Panc1 (cell line): Measurements from ENCODE around the gene H19. TPM values are rescaled to one million over a fixed set of nuclear protein-coding genes. Genes with fewer than 3 reads are reported as not detected.

Experiments used
- ATAC-seq: fragments of 200-7000 bp; cut with Tn5 transposase; 2 replicates; pipeline ENCODE4 v1.9.1; 2020; ENCODE audit warnings: mild to moderate bottlenecking, moderate library complexity
- BruUV-seq: library from RNA; stranded (reverse); fragments of 400-500 nt; replicated peaks from 2 replicates; lab custom pipeline; 2021; lab: Mats Ljungman, UMichigan
- CTCF ChIA-PET: fragments of 300-600 bp; sonication (Branson Sonifier 250); formaldehyde crosslinking; loops from one replicate; lab custom pipeline; 2022; ENCODE audit warnings: antibody characterized with exemption; lab: Charles Lee
- POLR2A ChIA-PET: fragments of 300-600 bp; sonication (Branson Sonifier 250); formaldehyde crosslinking; loops from one replicate; lab custom pipeline; 2022; ENCODE audit warnings: antibody characterized with exemption; lab: Charles Lee
- DNase-seq: peaks from one replicate; pipeline ENCODE4 v3.0.0-alpha.2; 2010; ENCODE audit warnings: low read depth, low spot score
- H3K27ac ChIP-seq: 2 replicates; pipeline ENCODE4 v1.5.1; 2011; ENCODE audit warnings: mild to moderate bottlenecking, low read length, inconsistent platforms
- H3K27me3 ChIP-seq: fragments of 200-500 bp; sonication (Bioruptor generic); 2 replicates; pipeline ENCODE4 v1.6.0; 2014; ENCODE audit warnings: low read length, inconsistent platforms; ENCODE audit not compliant: control insufficient read depth, insufficient read depth
- H3K36me3 ChIP-seq: fragments of 200-500 bp; sonication (Bioruptor generic); 2 replicates; pipeline ENCODE4 v1.5.1; 2014; ENCODE audit warnings: inconsistent platforms, mild to moderate bottlenecking, low read length, moderate library complexity; ENCODE audit not compliant: control insufficient read depth, insufficient read depth
- H3K4me1 ChIP-seq: 2 replicates; pipeline ENCODE4 v1.5.1; 2011; ENCODE audit warnings: inconsistent platforms, mild to moderate bottlenecking, low read length, moderate library complexity; ENCODE audit not compliant: control insufficient read depth, insufficient read depth
- H3K4me3 ChIP-seq, 2 experiments: 2 replicates each; pipeline ENCODE4 v1.5.1; 2011 to 2012; ENCODE audit warnings: low read depth in 2 of 2, low read length in 2 of 2, mild to moderate bottlenecking in 2 of 2, inconsistent platforms in 1 of 2, moderate library complexity in 1 of 2
- H3K9me3 ChIP-seq: fragments of 200-500 bp; sonication (Bioruptor generic); 2 replicates; pipeline ENCODE4 v1.5.1; 2014; ENCODE audit warnings: low read depth, mild to moderate bottlenecking, inconsistent platforms, low read length, moderate library complexity; ENCODE audit not compliant: control insufficient read depth, insufficient read depth
- POLR2AphosphoS5 ChIP-seq: IDR thresholded peaks from 2 replicates; pipeline ENCODE4 v1.6.1; 2012; ENCODE audit warnings: mild to moderate bottlenecking, low read depth, low read length, moderate library complexity
- SIN3A ChIP-seq: IDR thresholded peaks from 2 replicates; pipeline ENCODE4 v1.6.1; 2012; ENCODE audit warnings: low read depth, mild to moderate bottlenecking, low read length, moderate library complexity, borderline replicate concordance; ENCODE audit not compliant: insufficient read depth
- TCF7L2 ChIP-seq: IDR thresholded peaks from 2 replicates; pipeline ENCODE4 v1.6.1; 2011; ENCODE audit warnings: mild to moderate bottlenecking, low read depth, low read length, inconsistent platforms
- in situ Hi-C: cut with HindIII; loops from 2 replicates; pipeline ENCODE4 v1.10.0; 2016; ENCODE audit warnings: low sequenced_read_pairs, low pct_unique_long_range_greater_than_20kb
- intact Hi-C: fragments of 100-400 bp; cut with micrococcal nuclease; formaldehyde crosslinking; loops from one replicate; pipeline ENCODE4 v1.10.0; 2022; ENCODE audit not compliant: unreplicated experiment
- total RNA-seq: library from RNA; stranded (reverse); gene quantifications from one replicate; pipeline ENCODE4 v1.2.1, GENCODE V29; 2021; ENCODE audit not compliant: unreplicated experiment
- TF ChIP-seq, protein P1 (sequence below): fragments of 450-650 bp; IDR thresholded peaks from 2 replicates; pipeline ENCODE4 v1.5.1; 2017; ENCODE audit warnings: mild to moderate bottlenecking
- TF ChIP-seq, protein P2 (sequence below), 2 experiments: IDR thresholded peaks; 2 replicates each; pipeline ENCODE4 v1.6.1; 2011 to 2012; ENCODE audit warnings: low read depth in 2 of 2, control low read depth in 1 of 2, low read length in 1 of 2, mild to moderate bottlenecking in 1 of 2, moderate library complexity in 1 of 2; ENCODE audit not compliant: insufficient read depth in 1 of 2

The H19 gene
- total RNA-seq, 1 experiment from 2014 or later, result 1,268 TPM

DNA sequence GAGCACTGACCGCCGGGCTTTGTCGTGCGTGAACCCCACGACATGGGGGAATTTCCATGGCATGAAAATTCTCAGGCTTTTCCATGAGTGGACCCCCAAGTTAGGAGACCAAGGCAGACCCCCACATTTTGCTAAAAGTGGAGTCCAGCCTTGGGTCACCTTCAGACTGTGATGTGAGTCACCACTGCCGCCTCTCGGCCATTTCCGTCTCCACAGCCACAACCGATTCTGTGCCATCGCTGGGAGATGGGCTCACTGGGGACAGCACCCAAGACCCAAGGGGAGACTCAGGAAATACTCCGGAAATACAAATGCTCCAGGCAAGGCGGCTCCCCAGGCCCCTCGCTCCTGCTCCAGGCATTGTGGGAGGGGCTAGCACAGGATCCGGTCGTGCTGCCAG is 1.2 kb upstream of the H19 start:
- Histone ChIP-seq H3K9me3 (no peaks in the 10 kb centered on the region), H3K27me3 (no peaks in the 10 kb centered on the region), H3K4me3 (no peak overlapping the region), H3K4me1 (no peaks in the 10 kb centered on the region), H3K36me3 (no peaks in the 10 kb centered on the region), H3K27ac (no peak overlapping the region)
- CTCF ChIA-PET, result interaction anchor here (0.7 to 4.1 kb wide), 8 partner anchors 42 to 346 kb away, joined by 3 to 41 read pairs (median 5); partner anchors contain the start of gene TNNI2
- intact Hi-C loops, result no loop called here
- DNase-seq, result no peak
- POLR2A ChIA-PET, result interaction anchor here (0.6 kb wide), 2 partner anchors 22 to 379 kb away, joined by 3 to 4 read pairs; no protein-coding TSS in a partner anchor
- in situ Hi-C loops, result no loop called here
- ATAC-seq, result no peak
- BruUV-seq, result no TSS peak
- TF ChIP-seq TCF7L2 (no peak), SIN3A (no peak), POLR2AphosphoS5 (no peak)
- TF ChIP-seq, protein P1, sequence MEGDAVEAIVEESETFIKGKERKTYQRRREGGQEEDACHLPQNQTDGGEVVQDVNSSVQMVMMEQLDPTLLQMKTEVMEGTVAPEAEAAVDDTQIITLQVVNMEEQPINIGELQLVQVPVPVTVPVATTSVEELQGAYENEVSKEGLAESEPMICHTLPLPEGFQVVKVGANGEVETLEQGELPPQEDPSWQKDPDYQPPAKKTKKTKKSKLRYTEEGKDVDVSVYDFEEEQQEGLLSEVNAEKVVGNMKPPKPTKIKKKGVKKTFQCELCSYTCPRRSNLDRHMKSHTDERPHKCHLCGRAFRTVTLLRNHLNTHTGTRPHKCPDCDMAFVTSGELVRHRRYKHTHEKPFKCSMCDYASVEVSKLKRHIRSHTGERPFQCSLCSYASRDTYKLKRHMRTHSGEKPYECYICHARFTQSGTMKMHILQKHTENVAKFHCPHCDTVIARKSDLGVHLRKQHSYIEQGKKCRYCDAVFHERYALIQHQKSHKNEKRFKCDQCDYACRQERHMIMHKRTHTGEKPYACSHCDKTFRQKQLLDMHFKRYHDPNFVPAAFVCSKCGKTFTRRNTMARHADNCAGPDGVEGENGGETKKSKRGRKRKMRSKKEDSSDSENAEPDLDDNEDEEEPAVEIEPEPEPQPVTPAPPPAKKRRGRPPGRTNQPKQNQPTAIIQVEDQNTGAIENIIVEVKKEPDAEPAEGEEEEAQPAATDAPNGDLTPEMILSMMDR, result no peak
- TF ChIP-seq, protein P2, sequence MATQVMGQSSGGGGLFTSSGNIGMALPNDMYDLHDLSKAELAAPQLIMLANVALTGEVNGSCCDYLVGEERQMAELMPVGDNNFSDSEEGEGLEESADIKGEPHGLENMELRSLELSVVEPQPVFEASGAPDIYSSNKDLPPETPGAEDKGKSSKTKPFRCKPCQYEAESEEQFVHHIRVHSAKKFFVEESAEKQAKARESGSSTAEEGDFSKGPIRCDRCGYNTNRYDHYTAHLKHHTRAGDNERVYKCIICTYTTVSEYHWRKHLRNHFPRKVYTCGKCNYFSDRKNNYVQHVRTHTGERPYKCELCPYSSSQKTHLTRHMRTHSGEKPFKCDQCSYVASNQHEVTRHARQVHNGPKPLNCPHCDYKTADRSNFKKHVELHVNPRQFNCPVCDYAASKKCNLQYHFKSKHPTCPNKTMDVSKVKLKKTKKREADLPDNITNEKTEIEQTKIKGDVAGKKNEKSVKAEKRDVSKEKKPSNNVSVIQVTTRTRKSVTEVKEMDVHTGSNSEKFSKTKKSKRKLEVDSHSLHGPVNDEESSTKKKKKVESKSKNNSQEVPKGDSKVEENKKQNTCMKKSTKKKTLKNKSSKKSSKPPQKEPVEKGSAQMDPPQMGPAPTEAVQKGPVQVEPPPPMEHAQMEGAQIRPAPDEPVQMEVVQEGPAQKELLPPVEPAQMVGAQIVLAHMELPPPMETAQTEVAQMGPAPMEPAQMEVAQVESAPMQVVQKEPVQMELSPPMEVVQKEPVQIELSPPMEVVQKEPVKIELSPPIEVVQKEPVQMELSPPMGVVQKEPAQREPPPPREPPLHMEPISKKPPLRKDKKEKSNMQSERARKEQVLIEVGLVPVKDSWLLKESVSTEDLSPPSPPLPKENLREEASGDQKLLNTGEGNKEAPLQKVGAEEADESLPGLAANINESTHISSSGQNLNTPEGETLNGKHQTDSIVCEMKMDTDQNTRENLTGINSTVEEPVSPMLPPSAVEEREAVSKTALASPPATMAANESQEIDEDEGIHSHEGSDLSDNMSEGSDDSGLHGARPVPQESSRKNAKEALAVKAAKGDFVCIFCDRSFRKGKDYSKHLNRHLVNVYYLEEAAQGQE (IDR thresholded peaks at IDR 0.05; ENCODE audit: insufficient read depth in 1 of 2, low read depth in 2 of 2, low read length in 1 of 2), result no peak

DNA sequence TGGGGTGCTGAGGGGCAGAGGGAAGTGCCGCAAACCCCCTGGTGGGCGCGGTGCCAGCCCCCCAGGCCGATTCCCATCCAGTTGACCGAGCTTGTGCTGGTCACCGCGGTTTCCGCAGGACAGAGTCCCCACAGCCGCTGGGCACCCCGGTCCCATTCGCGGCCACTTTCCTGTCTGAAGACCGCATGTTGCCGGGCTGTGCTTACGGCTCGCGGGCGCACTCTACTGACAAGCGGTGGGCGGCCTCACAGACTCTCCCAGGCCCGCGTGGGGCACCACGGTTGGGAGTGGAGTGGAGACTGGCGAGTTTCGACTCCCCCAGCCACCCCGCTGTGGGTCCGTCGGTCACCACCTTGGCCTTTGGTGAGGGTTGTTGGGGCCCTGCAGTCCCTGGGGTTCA is 648 bp upstream of the H19 start:
- TF ChIP-seq TCF7L2 (no peak), POLR2AphosphoS5 (no peak)
- intact Hi-C loops, result no loop called here
- in situ Hi-C loops, result no loop called here

DNA sequence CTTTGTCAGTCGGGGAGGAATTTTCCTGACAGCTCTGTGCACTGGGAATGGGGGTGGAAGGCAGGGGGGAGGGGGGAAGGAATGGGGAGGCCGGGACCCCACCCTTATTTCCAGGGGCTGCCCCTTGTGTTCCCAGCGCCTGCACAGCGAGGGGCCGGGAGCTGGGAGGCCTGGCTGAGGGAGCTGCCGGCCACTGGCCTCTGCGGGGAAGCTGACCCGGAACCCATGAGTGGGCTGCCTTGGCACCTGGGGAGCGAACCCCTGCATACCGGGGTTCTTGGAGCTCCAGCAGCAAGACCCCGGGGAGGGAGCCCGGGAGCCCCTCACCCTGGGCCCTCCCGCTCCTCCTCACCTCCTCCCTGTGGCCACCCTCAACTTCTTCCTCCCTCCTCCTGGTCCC is 3.5 kb downstream of the H19 start:
- DNase-seq, result no peak
- Histone ChIP-seq H3K4me1 (no peaks in the 10 kb centered on the region), H3K9me3 (no peaks in the 10 kb centered on the region), H3K4me3 (no peak overlapping the region), H3K27ac (no peak overlapping the region), H3K36me3 (no peaks in the 10 kb centered on the region), H3K27me3 (no peaks in the 10 kb centered on the region)
- in situ Hi-C loops, result no loop called here
- TF ChIP-seq POLR2AphosphoS5, result no peak
- no peak for TF ChIP-seq SIN3A
- no peak for TF ChIP-seq TCF7L2
- TF ChIP-seq, protein P2 (IDR thresholded peaks at IDR 0.05; ENCODE audit: insufficient read depth in 1 of 2, low read depth in 2 of 2, low read length in 1 of 2), result no peak
- TF ChIP-seq, protein P1, result no peak
- ChIA-PET POLR2A (no interaction called here), CTCF (interaction anchor here (0.7 kb wide), 1 partner anchor 25 kb away, joined by 3 read pairs; no protein-coding TSS in a partner anchor)
- no TSS peak for BruUV-seq
- intact Hi-C loops, result no loop called here
- no peak for ATAC-seq

More for the DNA sequence above, 648 bp upstream of the H19 start:
- DNase-seq (no peak), ATAC-seq (peak; percentile 67)
- no peak overlapping the region for H3K4me3 ChIP-seq
- no peaks in the 10 kb centered on the region for H3K27me3 ChIP-seq
- no peaks in the 10 kb centered on the region for H3K4me1 ChIP-seq
- no TSS peak for BruUV-seq
- H3K36me3 ChIP-seq, result no peaks in the 10 kb centered on the region
- POLR2A ChIA-PET, result no interaction called here
- no peaks in the 10 kb centered on the region for H3K9me3 ChIP-seq
- H3K27ac ChIP-seq, result no peak overlapping the region
- CTCF ChIA-PET, result interaction anchor here (0.8 to 1.7 kb wide), 5 partner anchors 30 to 304 kb away, joined by 3 to 12 read pairs (median 5); no protein-coding TSS in a partner anchor
